Umbilical cord (tissue), 2 donors: ENCODE data around the gene SRBD1. TPM values are rescaled to one million over a fixed set of nuclear protein-coding genes. Genes with fewer than 3 reads are reported as not detected.
A peak's percentile ranks its signal among the peaks of the same experiment; 100 is the strongest.

Source experiments
- DNase-seq: peaks from one replicate; pipeline ENCODE4 v3.0.0-alpha.2; 2015; ENCODE audit warnings: low spot score
- total RNA-seq: library from RNA; depleted of rRNA; stranded (reverse); fragments of >200 nt; gene quantifications from one replicate; pipeline ENCODE4 v1.2.3, GENCODE V29; 2014; ENCODE audit warnings: low replicate concordance; ENCODE audit not compliant: insufficient read depth

The SRBD1 gene, protein sequence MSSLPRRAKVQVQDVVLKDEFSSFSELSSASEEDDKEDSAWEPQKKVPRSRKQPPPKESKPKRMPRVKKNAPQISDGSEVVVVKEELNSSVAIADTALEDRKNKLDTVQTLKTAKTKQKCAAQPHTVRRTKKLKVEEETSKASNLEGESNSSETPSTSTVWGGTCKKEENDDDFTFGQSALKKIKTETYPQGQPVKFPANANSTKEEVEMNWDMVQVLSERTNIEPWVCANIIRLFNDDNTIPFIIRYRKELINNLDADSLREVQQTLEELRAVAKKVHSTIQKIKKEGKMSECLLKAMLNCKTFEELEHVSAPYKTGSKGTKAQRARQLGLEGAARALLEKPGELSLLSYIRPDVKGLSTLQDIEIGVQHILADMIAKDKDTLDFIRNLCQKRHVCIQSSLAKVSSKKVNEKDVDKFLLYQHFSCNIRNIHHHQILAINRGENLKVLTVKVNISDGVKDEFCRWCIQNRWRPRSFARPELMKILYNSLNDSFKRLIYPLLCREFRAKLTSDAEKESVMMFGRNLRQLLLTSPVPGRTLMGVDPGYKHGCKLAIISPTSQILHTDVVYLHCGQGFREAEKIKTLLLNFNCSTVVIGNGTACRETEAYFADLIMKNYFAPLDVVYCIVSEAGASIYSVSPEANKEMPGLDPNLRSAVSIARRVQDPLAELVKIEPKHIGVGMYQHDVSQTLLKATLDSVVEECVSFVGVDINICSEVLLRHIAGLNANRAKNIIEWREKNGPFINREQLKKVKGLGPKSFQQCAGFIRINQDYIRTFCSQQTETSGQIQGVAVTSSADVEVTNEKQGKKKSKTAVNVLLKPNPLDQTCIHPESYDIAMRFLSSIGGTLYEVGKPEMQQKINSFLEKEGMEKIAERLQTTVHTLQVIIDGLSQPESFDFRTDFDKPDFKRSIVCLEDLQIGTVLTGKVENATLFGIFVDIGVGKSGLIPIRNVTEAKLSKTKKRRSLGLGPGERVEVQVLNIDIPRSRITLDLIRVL
- 25.3 TPM for total RNA-seq

DNA sequence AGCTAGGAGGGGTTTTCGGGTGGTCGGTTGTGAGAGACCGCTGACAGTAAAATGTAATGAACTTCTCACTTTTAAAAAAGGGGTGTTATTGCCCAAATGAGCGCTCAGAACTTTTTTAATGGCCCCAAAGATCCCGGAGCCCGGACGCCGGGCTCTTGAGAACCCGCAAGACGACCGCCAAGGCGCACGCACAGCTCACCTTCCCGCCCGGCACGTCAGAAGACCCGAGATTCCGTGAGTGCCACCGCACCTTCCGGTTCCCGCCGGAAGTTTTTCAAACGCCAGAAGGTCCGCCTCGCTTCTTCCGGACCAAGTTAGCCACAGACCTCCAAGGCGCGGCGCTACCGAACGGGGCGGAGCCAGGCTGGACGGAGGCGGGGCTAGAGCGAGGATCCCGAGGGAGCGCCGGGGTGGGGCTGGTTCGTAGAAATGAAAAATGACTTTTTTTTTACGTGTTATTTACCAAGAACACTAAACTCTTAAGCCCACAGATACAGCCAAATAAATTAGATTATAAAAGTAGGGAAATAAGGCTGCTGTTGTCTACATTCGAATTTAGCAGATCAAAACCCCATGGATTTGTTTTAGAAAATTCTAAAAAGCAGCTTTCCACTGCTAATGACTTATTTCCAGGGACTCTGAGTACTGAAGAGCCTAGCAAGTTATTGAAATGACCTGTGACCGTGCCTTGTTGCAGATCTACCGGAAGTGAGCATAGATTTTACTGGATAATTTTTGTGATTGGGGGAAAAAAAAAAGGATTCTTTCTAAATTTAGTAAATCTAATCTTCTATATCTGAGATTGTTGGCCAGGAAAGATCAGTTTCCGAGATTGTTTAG is at the start of gene SRBD1:
SRBD1 (minus strand) TSS at position 248 of the 840 bp plus-strand sequence. CDS start 5,826 bp downstream, outside the sequence.
- peak; percentile 97 for DNase-seq

- DNase-seq, result no peak
Measured at GRCh38 chr2:45654250-45654649, 43.2 kb upstream of the SRBD1 start.

- no peak for DNase-seq
Measured at GRCh38 chr2:45653122-45653913, 42.3 kb upstream of the SRBD1 start.

DNA sequence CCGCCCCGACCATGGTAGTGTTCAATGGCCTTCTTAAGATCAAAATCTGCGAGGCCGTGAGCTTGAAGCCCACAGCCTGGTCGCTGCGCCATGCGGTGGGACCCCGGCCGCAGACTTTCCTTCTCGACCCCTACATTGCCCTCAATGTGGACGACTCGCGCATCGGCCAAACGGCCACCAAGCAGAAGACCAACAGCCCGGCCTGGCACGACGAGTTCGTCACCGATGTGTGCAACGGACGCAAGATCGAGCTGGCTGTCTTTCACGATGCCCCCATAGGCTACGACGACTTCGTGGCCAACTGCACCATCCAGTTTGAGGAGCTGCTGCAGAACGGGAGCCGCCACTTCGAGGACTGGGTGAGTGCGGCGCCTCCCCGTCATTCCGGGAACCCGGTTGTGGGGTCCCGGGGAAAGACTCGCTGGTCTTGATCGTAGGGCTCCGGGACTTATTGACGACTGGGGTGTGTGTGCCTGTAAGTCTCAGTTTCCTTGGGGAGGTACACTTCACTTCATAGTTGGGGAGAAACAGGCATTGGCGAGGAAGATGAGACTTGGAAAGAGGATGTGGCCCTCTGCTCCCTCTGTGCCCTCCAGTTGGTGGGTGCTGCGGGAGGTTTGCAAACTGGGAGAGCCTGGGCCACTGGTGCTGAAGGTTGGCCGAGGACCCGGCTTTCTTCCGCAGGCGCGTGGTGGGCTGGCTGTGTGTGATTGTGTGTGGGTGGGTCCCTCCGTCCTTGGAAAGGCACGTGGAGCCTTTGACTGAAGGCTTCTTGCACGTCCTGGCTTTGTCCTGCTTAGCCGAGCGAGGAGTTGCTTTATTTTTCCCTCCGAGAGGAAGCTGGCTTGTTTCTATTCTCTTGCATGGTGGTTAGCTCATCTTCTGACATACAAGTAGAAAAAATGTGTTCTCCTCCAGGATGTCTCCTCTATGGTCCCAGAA is 41.3 kb upstream of the SRBD1 start:
- peak; percentile 49 for DNase-seq

DNA sequence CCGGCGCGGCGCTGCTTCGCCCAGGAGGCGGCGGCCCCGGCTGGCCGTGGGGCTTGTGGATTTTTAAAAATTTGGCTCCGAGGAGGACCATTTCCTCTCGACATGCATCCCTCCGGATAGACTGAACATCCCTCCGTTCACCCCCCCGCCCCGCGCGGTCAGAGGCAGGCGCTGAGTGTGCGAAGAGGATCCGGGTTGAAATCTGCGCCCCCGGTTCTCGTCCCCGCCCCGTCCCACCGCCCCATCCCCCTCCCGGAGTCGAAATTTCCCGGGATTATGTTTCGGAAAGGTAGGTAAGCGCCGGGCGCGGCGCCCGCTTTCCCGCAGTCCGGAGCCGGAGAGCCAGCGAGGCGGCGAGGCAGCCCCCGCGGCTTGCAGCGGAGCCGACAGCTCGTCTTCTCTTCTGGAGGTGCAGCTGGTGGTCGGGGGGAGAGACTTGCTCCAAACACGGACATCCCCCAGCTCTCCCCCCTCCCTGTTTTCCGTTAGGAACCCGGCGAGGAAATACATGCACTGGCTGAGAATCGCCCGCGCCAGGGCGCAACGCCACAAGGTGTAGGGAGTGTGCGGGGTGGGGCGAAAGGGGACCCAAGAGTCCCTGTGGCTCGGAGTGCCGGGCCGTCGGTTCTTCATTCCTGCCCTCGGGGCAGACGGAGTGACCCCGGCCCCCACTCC is 40.5 kb upstream of the SRBD1 start, which contains the start of gene PRKCE:
PRKCE (plus strand) TSS at position 261 of the 675 bp plus-strand sequence.
- peak; percentile 58 for DNase-seq

DNA sequence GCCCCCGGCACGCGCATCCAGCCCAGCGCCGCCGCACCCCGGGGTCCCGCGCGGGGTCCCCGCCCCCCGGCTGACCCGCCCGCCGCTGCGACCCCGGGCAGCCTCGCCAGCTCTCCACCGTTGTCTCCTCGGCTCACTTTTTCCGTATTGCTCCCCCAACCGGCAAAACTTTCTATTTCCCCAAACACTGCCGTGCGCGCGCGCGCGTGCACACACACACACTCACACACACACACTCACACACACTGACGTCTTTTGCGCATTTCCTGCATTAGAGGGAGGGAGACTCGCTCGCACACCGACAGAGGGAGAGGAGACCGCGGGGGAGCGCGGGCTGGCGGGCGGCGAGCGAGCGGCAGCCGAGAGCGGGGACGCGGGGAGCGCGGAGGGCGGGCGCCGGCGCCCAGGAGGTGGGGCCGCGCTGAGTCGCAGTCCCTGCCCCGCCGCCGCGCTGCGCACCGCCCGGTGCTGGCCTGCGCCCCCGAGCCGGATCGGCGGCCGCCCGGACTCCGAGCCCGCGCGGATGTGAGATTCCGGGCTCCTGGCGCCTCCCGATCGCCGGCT is 39.9 kb upstream of the SRBD1 start:
- peak; percentile 98 for DNase-seq

GRCh38 chr2:45649858-45650811 is 39.1 kb upstream of the SRBD1 start:
- DNase-seq, result peak; percentile 85

DNA sequence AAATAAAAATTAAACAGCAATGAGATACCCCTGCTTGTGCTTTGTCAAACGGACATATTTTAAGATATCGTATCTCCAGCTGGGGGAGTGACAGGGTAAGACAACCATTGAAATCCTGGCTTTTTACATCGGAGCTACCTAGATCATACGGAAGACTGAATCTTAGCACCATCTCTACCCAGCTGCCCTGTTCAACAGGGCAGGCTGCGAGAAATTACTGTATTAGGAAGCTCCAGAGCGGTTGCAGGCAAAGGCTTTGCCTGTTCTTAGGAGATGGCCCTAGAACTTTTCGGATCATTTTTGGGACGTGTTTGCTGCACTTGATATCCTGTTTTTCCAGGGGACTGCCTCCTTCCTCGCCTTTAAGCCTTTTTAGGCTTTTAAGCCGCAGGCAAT is 38.4 kb upstream of the SRBD1 start:
- no peak for DNase-seq

DNA sequence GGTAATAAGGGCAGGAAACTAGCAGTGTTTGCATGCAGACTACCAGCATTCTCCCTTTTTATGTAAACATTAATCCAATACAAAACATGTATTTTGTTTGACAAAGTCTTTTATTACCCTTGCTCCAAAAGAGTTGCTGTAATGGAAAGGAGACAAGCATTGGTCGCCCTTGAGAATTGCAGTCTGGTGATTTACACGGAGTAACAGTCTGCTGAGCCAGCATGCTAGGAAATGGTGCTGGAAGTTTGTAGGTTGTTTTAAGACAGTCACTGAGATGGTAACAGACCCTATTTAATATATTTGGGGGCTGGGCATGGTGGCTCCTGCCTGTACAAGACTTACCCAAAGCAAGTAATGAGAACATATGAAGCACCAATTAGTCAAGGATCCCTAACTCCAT is 37.6 kb upstream of the SRBD1 start:
- no peak for DNase-seq

DNA sequence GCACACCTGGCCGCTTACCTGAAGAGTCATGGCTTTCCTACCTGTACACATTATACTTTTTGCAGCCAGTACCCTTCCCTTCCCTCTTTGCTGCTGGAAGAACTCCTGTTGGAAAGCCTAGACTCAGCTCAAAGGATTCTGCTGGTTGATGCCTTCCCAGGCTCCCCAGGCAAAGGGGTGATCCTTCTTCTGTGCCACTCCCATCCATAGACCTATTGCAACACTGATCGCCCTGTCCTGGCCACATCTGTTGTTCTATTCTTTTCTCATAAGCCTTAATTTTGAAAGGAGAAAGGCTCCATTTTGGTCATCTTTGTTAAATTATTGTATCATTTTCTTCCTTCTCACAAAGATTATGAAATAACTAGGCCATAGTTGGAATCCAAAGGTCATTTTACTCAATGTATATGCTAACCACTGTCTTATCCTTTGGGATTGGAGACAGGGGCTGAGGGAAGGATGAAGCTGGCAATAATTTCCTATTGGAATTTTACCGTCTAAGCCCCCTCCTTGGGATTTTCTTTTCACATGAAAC is 37.0 kb upstream of the SRBD1 start:
- no peak for DNase-seq

DNA sequence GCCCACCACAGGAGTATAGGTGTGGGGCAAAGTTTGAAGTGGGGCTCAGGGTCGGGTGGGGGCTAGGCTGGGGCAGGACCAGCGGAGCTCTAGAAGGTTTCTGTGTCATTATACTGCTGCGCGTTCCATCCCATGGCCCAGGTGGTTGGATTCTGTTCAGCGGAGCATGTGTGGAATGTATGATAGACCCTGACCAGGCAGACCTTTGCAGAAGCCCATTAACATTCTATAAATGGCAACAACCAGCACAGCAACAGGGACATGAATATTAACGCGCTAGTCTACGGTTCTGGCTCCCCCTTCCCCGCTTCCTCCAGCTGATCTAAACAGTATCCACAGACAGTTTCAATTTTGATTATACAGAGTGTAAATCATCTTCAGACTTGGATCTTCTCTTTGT is 36.3 kb upstream of the SRBD1 start:
- no peak for DNase-seq

DNA sequence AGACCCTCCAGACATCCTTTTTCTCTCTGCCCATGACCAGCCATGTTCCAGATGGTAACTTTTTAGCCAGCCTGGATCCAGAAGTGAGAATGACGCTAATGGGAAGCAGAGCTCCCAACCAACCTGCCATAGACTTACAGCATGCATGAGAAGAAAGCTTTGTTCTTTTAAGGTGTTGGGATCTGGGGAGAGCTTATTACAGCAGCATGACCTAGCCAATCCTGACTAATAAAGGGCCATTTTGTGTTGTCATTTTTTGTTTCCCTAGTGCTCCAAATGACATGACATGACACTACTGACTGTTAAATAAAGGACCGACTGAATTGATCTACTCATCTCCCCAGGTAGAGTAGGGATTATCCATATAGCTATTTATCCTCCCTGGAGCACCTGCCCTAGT is 35.2 kb upstream of the SRBD1 start:
- DNase-seq, result no peak

GRCh38 chr2:45643543-45644542 is 32.8 kb upstream of the SRBD1 start:
- peak; percentile 59 for DNase-seq

DNA sequence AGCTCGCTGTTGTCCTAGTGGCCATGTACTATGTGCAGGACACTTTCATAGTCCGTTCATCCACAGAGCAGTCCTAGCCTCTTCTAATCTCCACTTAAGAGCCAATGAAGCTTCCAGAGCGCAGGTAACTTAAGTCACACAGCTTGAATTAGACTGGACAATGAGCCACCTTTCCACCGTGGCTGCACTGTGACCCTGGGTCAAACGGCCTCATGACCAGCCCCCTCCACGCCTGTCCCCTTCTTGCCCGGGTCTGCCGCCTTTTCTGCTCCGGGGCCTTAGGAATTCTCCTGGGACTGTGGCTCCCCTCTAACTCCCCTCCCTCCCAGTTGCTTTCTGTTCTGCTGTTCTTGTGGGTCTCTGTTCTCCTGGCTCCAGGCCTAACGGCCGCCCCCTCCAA is 32.0 kb upstream of the SRBD1 start:
- DNase-seq, result no peak

DNA sequence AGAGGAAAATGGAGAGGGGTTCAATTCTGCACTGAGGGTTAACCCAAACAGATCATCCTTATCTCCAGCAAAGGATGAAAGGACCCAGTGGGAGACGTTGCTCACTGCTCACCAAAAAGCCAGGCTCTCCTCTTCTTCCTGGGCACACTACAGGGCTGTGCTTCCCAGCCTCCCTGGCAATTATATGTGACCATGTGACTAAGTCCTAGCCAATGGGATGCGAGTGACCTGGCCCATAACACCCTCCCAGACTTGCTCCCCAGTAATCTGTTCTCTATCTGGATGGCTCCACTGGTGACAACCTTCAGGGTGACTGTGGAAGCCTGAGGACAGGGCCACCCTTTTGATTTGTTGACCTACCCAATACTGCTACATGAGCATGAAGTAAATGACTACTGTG is 29.5 kb upstream of the SRBD1 start:
- no peak for DNase-seq

- DNase-seq, result no peak
Measured at GRCh38 chr2:45637440-45637839, 26.4 kb upstream of the SRBD1 start.
